Stimulated activated CD8-positive, alpha-beta memory T cell treated with anti-CD3 and anti-CD28 coated beads, Interleukin-12 subunit alpha, Interleukin-12 subunit beta, amount 100 ng/mL, for 24 hours (primary cell): ENCODE results near the gene PPP2R3A.
"Not testable (repeated sequence)": the region's sequence is repeated elsewhere in the genome, so short reads cannot be mapped to it uniquely, and the experiment has no call there.

Experiments
- DNase-seq: peaks from one replicate; pipeline ENCODE4 v3.0.0-alpha.2; 2020; ENCODE audit errors: extremely low read depth

PPP2R3A gene

DNA sequence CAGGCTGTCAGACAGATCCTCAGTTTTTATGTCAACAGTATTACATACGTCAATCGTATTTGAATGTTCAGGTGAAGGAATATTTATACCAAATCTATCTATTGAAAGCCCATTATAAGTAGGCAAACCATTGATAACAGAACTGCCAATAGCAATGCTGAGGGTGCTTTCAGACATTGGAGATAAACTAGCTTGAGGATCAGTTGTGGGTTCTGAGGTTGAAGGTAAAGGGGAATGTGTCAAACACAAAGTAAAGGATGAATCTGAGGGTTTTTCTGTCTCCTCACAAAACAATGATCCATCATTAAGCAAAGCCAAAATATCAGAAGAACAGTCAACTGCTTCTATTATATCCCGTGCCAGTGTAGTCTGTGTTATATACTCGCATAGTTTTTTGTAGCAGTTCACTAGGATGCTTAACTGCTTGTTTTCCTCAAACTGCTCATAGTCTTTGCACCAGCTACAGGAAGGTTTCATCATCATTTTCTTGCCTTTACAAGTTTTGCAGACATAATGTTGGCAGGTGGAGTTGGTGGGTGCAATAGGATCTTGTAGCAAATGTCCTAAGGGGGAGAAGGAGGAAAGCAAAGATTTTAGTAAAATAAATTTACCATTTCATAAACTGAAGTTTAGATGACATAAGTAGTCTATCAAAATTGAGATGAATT is 186.8 kb downstream of the PPP2R3A start:
- no peak for DNase-seq

DNA sequence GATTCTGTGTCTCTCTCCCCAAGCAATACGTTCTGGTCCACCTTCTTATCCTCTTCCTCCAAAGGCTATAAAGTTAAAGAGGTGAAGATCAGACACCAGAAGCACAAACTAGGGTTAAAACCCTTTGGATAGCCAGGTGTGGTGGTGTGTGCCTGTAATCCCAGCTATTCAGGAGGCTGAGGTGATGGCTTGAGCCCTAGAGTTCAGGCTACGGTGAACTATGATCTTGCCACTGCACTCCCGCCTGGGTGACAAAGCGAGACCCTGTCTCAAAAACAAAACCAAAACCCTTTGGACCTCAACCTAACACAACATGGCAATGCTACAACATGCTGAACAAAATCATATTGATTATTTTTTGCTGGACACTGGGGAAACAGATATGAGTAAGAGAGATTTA is 187.4 kb downstream of the PPP2R3A start:
- no peak for DNase-seq

DNA sequence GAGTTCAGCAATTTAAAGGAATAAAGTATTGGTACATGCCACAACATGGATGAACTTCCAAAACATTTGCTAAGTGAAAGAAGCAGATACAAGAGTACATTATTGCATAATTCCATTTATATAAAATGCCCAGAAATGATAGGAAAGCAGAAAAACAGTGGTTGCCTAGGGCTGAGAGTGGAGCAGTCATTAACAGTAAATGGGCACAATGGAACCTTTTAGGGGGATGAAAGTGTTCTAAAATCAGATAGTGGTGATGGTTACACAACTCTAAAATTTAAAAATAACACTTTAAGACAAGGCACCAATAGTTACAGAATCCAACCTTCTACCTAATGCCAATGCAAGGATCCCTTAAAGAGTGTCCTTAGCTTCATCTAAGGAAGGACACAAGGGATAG is 196.0 kb downstream of the PPP2R3A start:
- DNase-seq = no peak

DNA sequence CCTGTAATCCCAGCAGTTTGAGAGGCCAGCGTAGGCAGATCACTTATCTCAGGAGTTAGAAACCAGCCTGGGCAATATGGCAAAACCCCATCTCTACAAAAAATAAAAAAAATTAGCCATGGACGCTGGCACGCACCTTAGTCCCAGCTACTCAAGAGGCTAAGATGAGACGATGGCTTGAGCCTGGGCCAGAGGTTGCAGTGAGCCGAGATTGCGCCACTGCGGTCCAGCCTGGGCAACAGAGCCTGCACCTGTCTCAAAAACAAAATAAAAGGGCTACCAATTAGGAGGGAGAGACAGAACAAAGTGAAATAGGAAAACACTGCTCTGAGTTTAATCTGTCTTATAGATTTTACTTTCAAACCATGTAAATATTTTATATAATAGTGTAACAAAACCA is 196.8 kb downstream of the PPP2R3A start:
- no peak for DNase-seq

DNA sequence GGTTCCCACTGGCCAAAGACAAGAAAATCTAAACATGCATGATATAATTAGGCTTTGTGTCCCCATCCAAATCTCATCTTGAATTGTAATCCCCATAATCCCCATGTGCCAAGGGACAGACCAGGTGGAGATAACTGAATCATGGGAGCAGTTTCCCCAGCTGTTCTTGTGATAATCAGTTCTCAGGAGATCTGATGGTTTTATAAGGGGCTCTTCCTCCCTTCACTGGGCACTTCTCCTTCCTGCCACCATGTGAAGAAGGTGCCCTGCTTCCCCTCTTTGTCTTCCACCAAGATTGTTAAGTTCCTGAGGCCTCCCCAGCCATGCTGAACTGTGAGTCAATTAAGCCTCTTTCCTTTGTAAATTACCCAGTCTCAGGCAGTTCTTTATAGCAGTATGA is 198.1 kb downstream of the PPP2R3A start:
- not testable (repeated sequence) for DNase-seq

DNA sequence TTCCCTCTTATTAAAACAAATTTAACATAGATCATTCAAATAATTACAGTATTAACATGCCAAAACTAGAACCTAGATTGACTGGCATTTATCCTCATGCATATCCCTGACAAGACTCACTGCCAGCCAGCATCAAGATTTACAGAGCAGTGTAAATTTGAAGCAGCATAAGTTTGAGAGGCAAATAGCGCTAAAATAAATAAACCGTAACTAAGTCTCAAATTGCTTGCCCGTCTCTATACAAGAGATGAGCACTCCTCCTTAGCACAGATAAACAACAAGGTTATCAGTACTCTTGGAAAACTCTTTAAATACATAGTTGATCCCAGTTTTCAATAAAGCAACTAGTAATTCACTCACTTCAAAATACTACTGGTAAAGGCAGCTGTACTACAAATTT is 201.0 kb downstream of the PPP2R3A start:
- no peak for DNase-seq

DNA sequence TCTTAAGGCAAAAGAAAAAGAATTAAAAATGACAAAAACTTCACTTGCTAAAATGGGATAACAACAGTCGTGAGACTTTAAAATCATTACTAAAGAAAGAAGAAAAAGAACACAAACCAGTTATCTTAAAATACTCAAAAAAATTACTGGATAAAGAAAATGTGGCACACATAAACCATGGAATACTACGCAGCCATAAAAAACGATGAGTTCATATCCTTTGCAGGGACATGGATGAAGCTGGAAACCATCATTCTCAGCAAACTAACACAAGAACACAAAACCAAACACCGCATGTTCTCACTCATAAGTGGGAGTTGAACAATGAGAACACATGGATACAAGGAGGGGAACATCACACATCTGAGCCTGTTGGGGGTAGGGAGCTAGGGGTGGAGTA is 202.7 kb downstream of the PPP2R3A start:
- not testable (repeated sequence) for DNase-seq

DNA sequence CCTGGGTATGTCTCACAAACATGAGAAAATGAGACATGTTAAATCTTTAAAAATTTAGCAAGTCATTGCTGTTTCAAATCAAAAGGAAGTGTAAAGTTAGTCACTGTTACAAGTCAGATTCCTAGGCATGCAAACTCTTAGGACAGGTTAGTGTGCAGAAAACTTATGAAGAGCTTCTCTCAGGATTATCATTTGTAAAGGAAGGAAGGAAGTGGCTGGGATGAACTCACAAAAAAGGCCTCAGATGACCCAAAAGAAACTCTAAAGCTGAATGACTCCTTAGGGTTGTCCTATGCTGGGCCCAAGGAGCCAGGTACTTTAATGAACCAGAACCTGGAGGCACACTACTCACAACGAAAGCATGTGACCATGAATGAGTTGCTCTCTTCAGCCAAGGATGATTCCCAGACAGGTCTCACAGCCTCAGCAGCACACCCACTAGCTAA is 205.6 kb downstream of the PPP2R3A start:
- DNase-seq = no peak

DNA sequence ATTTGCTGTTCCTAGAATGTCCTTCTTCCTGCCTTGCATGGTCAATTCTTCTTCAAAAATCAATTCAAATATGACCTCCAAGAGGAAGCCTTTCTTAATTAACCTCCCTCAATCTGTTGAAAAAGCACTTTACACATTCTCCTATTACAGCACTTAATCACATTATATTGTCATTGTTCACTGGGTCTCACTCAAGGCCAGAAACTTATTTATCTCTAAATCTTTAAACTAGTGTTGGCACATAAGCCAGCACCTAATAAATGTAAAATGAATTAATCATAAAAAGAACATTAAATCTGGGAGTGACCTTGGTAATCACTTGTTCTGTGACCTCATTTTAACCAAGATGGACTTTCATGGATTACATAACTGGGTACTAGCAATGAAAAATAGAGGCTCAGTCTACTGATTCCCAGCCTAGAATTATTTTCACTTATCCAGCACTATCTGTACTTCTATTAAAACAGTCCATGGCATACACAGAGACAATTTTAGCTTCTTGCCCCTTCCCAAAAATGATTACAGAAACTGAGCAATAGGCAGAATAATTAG is 208.5 kb downstream of the PPP2R3A start:
- no peak for DNase-seq

DNA sequence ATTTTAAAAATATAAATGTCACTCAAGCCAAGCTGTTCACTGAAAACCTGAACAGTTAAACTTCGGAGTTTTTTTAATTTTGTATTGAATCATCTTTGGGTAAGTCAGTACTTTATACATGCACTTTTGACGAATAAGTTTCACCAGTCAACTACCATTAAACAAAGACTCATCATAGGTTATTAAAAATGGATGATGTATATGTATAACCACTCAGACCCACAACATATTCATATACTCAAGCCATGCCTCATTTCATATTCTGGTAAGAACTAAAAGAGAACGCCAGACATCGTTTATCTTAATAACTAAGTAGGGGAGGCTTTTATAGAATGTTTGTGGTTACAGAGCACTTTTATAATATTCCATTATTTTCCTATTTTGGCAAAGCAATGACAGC is 212.3 kb downstream of the PPP2R3A start:
- no peak for DNase-seq

DNA sequence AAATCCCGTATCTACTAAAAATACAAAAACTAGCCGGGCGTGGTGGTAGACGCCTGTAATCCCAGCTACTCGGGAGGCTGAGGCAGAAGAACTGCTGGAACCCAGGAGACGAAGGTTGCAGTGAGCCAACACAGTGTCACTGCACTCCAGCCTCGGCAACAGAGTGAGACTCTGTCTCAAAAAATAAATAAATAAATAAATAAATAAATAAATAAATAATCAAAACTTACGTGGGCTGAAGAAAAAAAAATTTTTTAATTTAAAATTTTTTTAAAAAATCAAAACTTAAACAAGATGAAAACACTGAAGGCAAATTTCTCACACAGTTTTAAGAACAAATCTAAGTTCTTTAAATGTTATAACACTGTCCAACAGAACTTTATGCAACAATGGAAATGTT is 216.2 kb downstream of the PPP2R3A start:
- DNase-seq = no peak

DNA sequence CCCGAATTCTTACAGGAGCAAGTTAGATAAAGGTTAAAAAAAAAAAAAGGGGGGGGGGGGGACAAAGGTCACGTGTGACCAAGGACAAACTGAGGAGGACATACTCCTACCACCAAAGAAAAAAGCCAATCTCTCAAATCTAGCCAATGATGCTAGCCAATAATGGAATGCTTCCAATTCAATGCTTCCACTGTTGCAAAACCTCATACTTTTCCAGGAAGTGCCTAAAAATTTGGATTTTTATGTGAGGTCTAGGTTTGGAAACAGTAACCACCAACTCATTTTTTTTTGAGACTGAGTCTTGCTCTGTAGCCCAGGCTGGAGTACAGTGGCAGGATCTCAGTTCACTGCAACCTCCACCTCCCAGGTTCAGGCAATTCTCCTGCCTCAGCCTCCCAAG is 219.2 kb downstream of the PPP2R3A start:
- DNase-seq = no peak

DNA sequence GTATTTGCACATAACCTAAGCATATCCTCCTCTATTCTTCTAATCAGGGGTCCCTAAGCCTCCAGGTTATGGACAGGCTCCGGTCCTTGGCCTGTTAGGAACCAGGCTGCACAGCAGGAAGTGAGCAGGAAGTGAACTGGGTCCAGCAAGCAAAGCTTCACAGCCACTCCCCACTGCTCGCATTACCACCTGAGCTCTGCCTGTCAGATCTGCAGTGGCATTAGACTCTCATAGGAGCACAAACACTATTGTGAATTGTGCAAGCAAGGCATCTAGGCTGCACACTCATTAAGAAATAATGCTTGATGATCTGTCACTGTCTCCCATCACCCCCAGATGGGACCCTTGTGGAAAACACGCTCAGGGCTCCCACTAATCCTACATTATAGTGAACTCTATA is 220.8 kb downstream of the PPP2R3A start:
- DNase-seq = no peak

DNA sequence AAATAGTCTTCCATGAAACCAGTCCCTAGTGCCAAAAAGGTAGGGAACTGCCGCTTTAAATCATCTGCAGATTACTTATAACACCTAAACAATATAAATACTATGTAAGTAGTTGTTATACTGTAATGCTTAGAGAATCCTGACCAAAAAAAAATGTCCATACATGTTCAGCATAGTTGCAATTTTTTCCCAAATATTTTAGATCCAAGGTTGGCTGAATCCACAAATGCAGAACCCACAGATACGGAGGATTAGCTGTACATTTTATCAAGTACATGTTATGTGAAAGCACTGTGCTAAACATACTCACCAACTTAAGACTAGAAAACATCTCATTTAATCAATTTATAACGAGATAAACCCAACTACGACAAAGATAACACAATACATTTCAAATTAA is 221.3 kb downstream of the PPP2R3A start:
- no peak for DNase-seq

DNA sequence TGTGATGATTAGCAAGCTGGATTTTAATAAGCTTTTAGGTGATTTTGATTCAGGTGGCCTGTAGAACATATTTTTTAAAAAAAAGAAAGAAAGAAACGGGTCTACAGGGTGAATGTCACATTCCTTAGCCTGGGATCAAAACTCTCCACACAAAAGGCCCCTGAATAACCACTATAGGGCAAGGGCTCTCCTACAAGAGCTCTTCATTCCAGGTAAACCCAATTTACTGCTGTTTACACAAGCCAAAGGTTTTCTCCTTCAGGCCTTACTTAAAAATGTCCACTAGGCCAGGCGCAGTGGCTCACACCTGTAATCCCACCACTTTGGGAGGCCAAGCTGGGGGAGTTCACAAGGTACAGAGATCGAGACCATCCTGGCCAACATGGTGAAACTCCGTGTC is 222.3 kb downstream of the PPP2R3A start:
- no peak for DNase-seq

DNA sequence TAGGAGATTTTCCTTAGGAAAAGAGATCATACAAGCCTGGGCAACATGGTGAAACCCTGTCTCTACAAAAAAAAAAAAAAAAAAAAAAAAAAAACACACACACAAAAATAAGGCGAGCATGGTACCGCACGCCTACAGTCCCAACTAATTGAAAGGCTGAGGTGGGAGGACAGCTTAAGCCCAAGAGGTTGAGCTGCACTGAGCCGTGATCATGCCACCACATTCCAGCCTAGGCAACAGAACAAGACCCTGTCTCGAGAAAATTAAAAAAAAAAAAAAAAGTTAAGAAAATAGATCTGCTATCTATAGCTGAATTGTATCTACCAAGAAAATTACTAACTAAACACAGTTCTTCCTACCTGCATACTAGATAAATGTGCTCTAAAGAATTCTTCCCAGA is 223.5 kb downstream of the PPP2R3A start:
- no peak for DNase-seq

DNA sequence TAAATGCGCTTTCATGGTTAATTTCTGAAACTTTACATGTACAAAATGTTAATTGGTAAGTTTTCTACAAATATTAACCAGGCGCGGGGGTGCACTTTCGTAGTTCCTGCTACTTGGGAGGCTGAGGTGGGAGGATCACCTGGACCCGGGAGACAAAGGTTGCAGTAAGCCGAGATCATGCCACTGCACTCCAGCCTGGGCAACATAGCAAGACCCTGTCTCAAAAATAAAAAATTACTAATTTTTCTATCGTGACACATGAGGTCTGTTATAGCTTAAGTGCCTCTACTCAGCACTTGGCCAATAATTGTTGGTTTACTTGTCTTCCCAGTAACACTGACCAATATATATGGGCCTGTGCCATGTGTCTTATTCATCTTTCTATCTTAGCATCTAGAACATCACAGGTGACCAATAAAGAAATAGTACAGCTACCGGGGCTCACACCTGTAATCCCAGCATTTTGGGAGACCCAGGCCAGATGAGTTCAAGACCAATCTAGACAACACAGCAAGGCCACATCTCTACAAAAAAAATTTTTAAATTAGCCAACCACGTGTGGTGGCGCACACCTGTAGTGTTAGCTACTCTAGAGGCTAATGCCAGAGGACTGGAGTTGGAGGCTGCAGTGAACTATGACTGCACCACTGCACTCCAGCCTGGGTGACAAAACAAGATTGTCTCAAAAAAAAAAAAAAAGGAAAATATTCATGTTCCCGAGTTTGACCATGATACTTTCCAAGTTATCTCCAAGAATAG is 224.5 kb downstream of the PPP2R3A start:
- no peak for DNase-seq

DNA sequence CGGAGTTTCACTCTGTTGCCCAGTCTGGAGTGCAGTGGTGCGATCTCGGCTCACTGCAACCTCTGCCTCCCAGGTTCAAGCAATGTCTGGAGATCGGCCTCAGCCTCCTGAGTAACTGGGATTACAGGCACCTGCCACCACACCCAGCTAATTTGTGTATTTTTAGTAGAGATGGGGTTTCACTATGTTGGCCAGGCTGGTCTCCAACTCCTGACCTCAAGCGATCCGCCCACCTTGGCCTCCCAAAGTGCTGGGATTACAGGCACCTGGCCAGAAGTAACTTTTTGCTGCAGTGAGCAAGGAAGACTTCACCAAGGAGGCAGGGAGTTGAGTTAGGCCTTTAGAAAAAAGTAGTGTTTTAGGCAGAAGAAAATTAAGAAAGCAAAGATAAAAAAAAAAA is 226.7 kb downstream of the PPP2R3A start:
- DNase-seq = not testable (repeated sequence)

DNA sequence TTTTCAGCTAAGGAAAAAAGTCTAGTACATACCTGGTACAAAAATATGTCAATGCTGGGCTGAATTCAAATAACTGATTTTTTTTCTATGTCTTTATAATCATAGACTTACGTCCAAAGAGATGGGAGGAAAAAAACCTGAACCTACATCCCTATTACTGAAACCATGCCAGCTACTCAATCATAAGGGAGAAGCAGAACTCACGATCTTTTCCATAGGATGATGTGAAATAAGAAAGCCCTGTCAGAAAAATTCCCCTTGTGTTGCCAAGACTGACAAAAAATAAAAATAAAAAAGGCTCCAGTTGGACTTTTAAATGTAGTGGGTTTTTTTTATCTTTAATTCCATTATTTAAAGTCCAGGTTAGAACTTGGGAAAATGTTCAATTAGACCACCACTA is 227.3 kb downstream of the PPP2R3A start:
- no peak for DNase-seq

DNA sequence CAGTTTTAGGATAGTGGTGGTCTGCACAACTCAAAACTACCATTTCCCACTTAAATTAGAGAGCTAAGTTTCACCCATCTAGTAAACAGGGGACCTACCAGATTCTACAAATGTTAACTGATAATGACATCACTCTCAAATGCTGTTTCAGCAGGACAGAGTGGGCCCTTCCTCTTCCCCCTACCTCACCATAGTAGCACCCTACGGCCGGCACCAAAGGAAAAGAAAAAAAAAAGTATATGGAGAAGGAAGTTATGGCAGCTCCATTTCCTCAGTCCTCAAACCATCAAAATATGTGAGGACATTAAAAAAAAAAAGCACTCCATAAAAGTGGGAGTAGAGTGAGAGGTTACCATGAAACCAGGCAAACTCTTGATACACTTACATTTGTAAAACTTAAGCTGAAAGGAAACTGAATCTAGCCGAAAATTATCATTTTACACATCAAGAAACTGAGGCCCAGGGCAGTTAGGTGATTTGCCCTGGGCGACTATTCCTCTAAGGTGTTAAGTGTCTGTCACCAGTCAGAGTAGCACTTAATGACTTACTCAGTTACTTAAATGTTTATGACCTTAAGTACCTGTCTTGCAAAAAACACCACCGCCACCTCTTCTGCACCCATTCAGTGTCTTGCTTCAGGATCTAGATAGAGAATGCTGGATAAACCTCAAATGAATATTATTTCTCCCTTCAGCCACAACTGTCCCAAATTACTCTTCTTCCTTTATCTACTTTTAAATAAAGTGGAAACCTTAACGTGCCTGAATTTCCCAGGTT is 227.9 kb downstream of the PPP2R3A start:
- DNase-seq = no peak

DNA sequence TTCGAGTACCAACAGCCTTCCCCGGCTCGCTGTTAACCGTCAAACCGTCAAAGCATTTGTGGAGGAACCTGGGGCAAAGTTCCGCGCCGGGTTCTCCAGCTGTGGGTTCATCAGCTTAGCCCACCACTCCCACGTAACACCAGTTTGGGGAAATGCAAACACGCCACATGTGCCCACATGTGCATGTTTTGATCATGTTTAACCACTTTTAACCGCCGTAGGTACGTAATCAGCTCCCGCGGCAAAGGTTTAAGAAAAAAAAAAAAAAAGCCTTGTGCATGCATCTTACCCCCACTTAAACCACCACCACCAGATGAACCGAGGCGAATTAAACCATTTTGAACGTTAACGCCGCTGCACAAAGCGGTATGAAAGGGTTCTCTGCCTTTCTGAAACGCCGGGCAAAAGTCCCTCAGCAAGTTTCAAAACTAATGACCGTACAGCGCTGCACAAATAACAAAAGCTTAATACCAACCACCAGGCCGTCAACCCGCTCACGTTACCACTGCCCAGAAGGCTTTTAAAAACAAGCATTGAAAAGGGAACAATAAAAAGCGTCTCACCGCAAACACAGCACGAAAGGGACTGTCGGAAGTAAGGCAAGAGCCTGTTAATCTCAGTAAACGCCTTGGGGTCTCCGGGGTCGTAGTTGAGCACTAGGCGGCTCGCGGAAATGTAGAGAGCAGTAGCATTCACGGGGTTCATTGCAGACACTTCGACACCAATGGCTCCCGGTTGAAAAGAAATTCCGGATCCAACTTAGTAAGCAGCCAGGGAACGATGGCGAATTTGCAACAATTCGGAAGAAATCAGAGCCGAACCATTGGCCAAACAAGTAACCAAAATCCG is 229.1 kb downstream of the PPP2R3A start:
- peak; percentile 52 for DNase-seq
